HL-60 (cell line): ENCODE measurements around the gene WBP2.

Experiments used
- GABPA ChIP-seq: IDR thresholded peaks from 2 replicates; pipeline ENCODE4 v1.6.1; 2012; ENCODE audit warnings: low read depth
- POLR2AphosphoS5 ChIP-seq: IDR thresholded peaks from 2 replicates; pipeline ENCODE4 v1.6.1; 2012; ENCODE audit warnings: low read depth
- SPI1 ChIP-seq: IDR thresholded peaks from 2 replicates; pipeline ENCODE4 v1.6.1; 2012; ENCODE audit warnings: low read depth, mild to moderate bottlenecking, borderline replicate concordance
- TF ChIP-seq, protein P1 (sequence below): IDR thresholded peaks from one replicate; pipeline ENCODE4 v1.5.1; 2011; ENCODE audit warnings: low read length, control low read depth, inconsistent platforms; ENCODE audit not compliant: insufficient read depth
- TF ChIP-seq, protein P2 (sequence below): IDR thresholded peaks from 2 replicates; pipeline ENCODE4 v1.6.1; 2012; ENCODE audit warnings: low read depth; ENCODE audit not compliant: insufficient replicate concordance

DNA sequence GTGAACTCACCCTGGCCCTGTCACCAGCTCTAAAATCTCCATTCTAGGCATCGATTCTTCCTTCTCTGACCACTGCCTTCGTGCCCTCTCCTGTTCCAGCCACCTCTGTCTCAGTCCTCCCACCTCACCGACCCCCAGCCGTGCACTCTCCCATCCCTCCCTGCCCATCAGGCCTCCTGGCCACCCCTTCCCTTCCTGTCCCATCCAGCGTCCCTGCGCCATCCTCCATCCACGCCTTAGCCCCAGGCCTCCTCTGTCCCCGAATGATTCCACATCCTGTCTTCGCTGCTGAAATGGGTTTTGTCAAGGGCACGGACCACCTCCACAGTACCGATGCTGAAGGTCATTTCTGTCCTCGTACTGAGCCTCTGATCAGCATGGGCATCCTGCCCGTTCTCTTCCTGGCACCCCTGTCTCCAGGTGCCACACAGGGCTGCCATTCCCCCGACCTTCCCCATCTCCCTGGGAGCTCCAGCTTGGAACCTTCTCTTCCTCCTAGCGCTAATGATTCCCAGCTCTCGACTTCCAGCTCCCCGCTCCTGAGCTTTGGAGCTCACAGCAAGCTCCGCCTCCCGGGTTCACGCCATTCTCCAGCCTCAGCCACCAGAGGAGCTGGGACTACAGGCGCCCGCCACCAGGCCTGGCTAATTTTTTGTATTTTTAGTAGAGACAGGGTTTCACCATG is 39.1 kb upstream of the WBP2 start:
- TF ChIP-seq, protein P1, sequence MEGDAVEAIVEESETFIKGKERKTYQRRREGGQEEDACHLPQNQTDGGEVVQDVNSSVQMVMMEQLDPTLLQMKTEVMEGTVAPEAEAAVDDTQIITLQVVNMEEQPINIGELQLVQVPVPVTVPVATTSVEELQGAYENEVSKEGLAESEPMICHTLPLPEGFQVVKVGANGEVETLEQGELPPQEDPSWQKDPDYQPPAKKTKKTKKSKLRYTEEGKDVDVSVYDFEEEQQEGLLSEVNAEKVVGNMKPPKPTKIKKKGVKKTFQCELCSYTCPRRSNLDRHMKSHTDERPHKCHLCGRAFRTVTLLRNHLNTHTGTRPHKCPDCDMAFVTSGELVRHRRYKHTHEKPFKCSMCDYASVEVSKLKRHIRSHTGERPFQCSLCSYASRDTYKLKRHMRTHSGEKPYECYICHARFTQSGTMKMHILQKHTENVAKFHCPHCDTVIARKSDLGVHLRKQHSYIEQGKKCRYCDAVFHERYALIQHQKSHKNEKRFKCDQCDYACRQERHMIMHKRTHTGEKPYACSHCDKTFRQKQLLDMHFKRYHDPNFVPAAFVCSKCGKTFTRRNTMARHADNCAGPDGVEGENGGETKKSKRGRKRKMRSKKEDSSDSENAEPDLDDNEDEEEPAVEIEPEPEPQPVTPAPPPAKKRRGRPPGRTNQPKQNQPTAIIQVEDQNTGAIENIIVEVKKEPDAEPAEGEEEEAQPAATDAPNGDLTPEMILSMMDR = no peak
- no peak for TF ChIP-seq GABPA
- TF ChIP-seq POLR2AphosphoS5 = no peak
- TF ChIP-seq SPI1 = no peak
- TF ChIP-seq, protein P2, sequence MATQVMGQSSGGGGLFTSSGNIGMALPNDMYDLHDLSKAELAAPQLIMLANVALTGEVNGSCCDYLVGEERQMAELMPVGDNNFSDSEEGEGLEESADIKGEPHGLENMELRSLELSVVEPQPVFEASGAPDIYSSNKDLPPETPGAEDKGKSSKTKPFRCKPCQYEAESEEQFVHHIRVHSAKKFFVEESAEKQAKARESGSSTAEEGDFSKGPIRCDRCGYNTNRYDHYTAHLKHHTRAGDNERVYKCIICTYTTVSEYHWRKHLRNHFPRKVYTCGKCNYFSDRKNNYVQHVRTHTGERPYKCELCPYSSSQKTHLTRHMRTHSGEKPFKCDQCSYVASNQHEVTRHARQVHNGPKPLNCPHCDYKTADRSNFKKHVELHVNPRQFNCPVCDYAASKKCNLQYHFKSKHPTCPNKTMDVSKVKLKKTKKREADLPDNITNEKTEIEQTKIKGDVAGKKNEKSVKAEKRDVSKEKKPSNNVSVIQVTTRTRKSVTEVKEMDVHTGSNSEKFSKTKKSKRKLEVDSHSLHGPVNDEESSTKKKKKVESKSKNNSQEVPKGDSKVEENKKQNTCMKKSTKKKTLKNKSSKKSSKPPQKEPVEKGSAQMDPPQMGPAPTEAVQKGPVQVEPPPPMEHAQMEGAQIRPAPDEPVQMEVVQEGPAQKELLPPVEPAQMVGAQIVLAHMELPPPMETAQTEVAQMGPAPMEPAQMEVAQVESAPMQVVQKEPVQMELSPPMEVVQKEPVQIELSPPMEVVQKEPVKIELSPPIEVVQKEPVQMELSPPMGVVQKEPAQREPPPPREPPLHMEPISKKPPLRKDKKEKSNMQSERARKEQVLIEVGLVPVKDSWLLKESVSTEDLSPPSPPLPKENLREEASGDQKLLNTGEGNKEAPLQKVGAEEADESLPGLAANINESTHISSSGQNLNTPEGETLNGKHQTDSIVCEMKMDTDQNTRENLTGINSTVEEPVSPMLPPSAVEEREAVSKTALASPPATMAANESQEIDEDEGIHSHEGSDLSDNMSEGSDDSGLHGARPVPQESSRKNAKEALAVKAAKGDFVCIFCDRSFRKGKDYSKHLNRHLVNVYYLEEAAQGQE = no peak
